HUDEP-2 (cell line): ENCODE data around the gene TUBB.
"Not testable (repeated sequence)": the region's sequence is repeated elsewhere in the genome, so short reads cannot be mapped to it uniquely, and the experiment has no call there.

Source experiments
- DNase-seq, 76 experiments: peaks; one replicate each; lab custom pipeline; 2025; ENCODE audit not compliant: unreplicated experiment in 76 of 76; lab: John Stamatoyannopoulos, UW

The TUBB gene

GRCh38 chr6:30756405-30757003 lies 36.4 kb downstream of the TUBB start:
- DNase-seq = not testable (repeated sequence)

GRCh38 chr6:30757261-30757904 lies 37.2 kb downstream of the TUBB start:
- DNase-seq = no peak

GRCh38 chr6:30759575-30760239 lies 39.6 kb downstream of the TUBB start:
- DNase-seq = no peak

GRCh38 chr6:30760549-30760948 lies 40.4 kb downstream of the TUBB start:
- no peak for DNase-seq

GRCh38 chr6:30761791-30762429 lies 41.8 kb downstream of the TUBB start:
- no peak for DNase-seq

GRCh38 chr6:30763155-30763617 lies 43.0 kb downstream of the TUBB start:
- no peak for DNase-seq

GRCh38 chr6:30763618-30764489 lies 43.7 kb downstream of the TUBB start:
- DNase-seq = no peak

- DNase-seq = not testable (repeated sequence)
Measured at GRCh38 chr6:30764490-30765043, 44.4 kb downstream of the TUBB start.

GRCh38 chr6:30765495-30765894 lies 45.3 kb downstream of the TUBB start:
- DNase-seq = not testable (repeated sequence)

- no peak for DNase-seq
Measured at GRCh38 chr6:30766461-30767157, 46.5 kb downstream of the TUBB start.

GRCh38 chr6:30767158-30767943 lies 47.2 kb downstream of the TUBB start:
- no peak for DNase-seq

GRCh38 chr6:30767944-30768301 lies 47.8 kb downstream of the TUBB start:
- DNase-seq = no peak

GRCh38 chr6:30768634-30769087 lies 48.5 kb downstream of the TUBB start:
- no peak for DNase-seq

- peak in 41 of 76 experiments; percentile 12 to 72 (median 34) for DNase-seq
Measured at GRCh38 chr6:30769088-30769852, 49.1 kb downstream of the TUBB start.

GRCh38 chr6:30769853-30770524 lies 49.8 kb downstream of the TUBB start:
- no peak for DNase-seq

- no peak for DNase-seq
Measured at GRCh38 chr6:30770592-30770991, 50.4 kb downstream of the TUBB start.

GRCh38 chr6:30774701-30775100 lies 54.5 kb downstream of the TUBB start:
- DNase-seq = no peak
